ELF-1 (cell line): ENCODE data around the gene RNF213.

Experiments
- DNase-seq: peaks from one replicate; pipeline ENCODE4 v3.0.0-alpha.2; 2016; ENCODE audit warnings: low read depth, low spot score

Gene RNF213

GRCh38 chr17:80414803-80415625, 154.4 kb downstream of the RNF213 start, which contains the start of gene ENDOV:
TSS of gene ENDOV (plus strand) at chr17:80415167. CDS start at chr17:80415195, 28 bp downstream.
- DNase-seq, result peak; percentile 95

GRCh38 chr17:80415626-80416137, 155.0 kb downstream of the RNF213 start:
- DNase-seq, result no peak

DNA sequence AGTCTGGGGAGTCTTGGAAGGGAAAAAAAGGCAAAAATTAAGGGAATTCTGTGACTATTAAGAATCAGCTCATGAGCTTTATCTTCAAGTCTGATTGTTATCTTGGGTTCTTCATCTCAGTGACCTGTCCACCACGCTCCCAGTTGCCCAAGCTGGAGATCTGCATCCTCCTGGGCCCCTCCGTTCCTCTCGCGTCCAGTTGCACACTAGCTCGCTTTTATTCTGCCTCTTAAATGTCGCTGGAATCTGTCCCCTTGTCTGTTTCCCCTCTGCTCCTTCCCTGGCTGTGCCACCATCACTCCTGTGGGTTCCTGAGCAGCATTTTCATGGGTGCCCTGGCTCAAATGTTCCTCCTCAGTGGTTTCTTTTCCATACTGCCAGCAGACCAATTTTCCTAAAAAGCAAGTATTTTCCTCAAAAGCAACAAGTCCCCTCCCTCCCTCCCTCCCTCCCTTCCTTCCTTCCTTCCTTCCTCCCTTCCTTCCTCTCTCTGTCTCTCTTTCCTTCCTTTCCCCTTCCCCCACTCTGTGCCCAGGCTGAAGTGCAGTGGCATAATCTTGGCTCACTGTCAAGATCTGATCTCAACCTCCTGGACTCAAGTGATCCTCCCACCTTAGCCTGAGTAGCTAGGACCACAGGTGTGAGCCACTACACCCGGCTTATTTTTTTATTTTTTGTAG, 155.7 kb downstream of the RNF213 start:
- DNase-seq, result no peak

DNA sequence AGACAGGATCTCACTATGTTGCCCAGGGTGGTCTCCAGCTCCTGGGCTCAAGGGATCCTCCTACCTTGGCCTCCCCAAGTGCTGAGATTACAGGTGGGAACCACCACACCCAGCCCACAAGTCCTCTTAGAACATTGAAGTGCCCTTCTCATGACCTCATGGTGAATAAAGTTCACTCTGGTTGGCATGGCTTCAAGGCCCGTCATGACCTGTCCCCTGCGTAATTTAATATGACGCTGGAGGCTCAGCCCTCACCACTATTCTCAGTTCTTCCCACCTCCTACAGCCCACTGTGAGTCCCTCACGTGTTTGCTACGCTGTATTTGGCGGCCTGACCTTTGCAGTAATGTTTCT, 156.3 kb downstream of the RNF213 start:
- DNase-seq, result no peak

DNA sequence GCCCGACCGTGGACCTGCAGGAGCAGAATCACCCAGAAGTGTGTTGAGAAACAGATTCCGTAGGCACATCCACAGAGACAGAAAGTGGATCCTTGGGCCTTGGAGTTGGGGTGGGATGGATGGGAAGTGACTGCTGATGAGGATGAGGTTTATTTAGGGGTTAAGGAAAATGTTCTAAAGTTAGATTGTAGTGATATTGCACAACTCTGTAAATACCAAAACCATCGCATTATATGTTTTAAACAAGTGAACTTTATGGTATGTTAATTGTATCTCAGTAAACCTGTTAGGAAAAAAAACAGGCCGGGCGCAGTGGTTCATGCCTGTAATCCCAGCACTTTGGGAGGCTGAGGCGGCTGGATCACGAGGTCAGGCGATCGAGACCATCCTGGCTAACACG, 157.9 kb downstream of the RNF213 start:
- no peak for DNase-seq

GRCh38 chr17:80419255-80419654, 158.6 kb downstream of the RNF213 start:
- DNase-seq, result no peak

- no peak for DNase-seq
Measured at GRCh38 chr17:80421381-80422090, 160.9 kb downstream of the RNF213 start.

GRCh38 chr17:80422276-80422675, 161.6 kb downstream of the RNF213 start:
- DNase-seq, result no peak

DNA sequence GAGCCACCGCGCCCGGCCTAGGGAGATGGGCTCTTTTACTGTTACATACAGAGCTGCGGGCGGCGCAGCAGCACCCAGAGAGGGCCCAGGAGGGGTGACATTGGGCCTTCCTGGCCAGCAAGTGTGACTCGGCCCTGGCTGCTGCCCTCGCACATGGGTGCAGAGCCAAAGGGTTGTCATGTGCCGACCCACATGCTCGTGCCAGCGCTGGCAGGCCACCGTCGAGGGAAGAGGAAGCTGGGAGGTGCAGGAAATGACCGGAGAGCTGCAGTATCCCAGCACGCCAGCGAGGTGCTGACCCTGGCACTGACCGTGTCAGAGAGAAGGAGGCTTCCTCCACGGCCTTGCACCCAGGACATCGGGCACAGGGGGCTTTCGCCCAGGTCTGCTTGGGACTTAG, 162.3 kb downstream of the RNF213 start:
- no peak for DNase-seq

GRCh38 chr17:80423536-80424225, 163.0 kb downstream of the RNF213 start:
- no peak for DNase-seq

GRCh38 chr17:80424261-80424660, 163.6 kb downstream of the RNF213 start:
- DNase-seq, result no peak

DNA sequence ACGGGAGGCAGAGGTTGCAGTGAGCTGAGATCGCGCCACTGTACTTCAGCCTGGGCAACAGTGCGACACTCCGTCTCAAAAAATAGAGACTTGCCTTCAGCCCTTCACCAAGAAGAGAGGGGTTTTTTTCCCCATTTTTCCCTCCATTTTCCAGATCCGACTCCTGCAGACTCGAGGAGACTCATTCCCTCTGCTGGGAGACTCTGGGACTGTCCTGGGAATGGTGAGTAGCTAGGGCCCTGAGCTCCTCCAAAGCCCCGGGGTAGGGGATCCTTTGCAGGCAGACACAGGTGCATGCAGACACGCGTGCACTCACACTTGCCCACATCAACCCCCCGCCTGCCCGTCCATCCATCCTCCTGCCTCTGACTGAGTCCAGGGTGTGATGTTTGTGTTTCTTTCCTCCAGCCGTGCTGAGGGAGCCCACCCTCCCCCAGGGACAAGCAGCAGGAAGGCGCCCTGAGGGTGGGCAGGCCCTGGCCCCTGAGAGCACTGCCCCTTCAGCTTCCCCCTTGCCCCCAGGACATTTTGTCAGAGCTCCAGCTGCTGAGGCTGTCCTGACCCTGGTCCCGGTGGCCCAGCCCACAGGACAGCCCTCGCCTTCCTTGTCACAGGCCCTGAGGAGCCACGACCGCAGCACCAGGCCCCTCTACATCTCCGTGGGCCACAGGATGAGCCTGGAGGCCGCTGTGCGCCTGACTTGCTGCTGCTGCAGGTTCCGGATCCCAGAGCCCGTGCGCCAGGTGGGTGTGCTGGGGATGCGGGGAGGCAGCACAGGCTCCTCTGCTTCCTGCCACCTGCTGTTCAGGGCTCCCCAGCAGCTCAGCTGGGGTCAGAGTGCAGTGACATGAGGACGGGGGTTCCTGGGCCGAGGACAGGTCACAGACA, 164.5 kb downstream of the RNF213 start:
- DNase-seq, result peak; percentile 39

GRCh38 chr17:80425835-80426426, 165.3 kb downstream of the RNF213 start:
- DNase-seq, result no peak

GRCh38 chr17:80426671-80427326, 166.1 kb downstream of the RNF213 start:
- peak; percentile 87 for DNase-seq

DNA sequence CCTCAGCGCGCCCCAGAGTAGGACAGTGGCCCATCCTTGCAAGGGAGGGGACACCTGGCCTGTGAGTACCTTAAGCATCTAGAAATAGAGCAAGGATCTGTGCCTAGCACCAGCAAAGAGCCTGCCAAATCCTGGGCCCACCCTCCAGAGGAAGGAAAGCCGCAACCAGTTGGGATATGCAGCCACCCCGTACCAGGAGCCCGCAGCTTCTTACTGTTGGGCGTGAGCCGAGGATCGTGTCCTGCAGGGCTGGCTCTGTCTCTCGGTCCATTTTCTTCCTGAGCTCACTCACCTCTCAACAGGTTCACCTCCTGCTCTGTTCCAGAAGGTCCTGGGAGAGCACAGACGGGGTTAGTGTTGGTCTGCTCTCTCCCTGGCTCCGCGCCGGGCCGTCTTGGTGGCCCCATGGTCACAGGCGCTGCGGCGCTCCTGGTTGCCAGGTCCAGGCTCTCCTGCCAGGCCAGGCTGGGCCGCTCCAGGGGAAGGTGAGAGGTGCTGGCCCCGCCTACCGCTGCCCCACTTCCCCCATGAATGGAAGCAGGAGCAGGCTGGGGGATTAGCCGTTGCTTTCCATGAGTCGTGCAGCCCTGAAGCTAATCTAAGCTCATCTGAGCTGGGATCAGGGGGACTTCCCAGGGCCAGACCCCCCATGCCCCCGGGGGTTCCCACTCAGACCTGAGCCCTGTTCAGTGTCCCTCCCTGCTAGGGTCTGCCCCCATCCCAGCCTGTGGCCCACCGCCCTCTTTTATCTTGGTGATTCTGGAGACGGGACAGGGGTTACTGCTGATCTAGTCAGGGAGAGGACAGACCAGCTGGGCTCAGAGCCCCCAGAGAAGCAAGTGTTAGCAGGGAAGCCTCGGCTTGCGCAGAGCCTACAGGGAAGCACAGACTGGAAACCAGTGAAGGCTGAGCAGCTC, 167.0 kb downstream of the RNF213 start:
- DNase-seq, result no peak

GRCh38 chr17:80428363-80428762, 167.7 kb downstream of the RNF213 start:
- no peak for DNase-seq

DNA sequence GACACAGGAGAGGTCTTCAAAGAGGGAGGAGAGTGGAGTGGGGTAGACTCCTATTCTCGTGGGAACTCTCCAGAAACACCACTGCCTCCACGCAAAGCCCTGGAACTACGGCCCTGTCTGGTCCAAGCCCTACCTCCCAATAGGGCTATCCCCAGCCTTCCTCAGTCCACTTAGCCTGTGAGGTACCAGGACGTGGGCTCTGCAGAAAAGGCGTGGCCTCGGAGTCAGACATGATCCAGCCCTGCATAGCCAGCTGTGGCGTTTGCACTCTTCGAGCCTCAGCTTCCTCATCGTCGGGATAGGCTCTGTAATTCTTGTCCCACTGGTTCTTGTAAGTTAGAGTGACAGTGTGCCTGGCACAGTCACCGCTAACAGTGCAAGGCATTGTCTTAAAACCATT, 168.1 kb downstream of the RNF213 start:
- DNase-seq, result no peak
